Thymus (tissue), 11 donors: Measurements from ENCODE around the gene KCNIP4. TPM values are rescaled to one million over a fixed set of nuclear protein-coding genes. Genes with fewer than 3 reads are reported as not detected.

Experiments
- DNase-seq, 9 donors: peaks; one replicate each; pipeline ENCODE4 v3.0.0-alpha.2; 2013; ENCODE audit warnings: low spot score in 9 of 9, low read depth in 6 of 9, missing footprints in 1 of 9
- H3K27ac ChIP-seq, 2 donors: one replicate each; pipeline ENCODE4 v1.5.1; 2013; ENCODE audit warnings: control low read depth in 1 of 2, low read depth in 1 of 2, low read length in 1 of 2, mild to moderate bottlenecking in 1 of 2, moderate library complexity in 1 of 2
- H3K27me3 ChIP-seq, 2 donors: one replicate each; pipeline ENCODE4 v1.5.1; 2013; ENCODE audit warnings: low read length in 1 of 2; ENCODE audit not compliant: control insufficient read depth in 2 of 2, insufficient read depth in 1 of 2
- H3K36me3 ChIP-seq, 2 donors: one replicate each; pipeline ENCODE4 v1.5.1; 2013; ENCODE audit warnings: low read length in 1 of 2, mild to moderate bottlenecking in 1 of 2, moderate library complexity in 1 of 2; ENCODE audit not compliant: control insufficient read depth in 2 of 2, insufficient read depth in 2 of 2
- H3K4me1 ChIP-seq, 2 donors: one replicate each; pipeline ENCODE4 v1.5.1; 2013; ENCODE audit warnings: low read length in 2 of 2; ENCODE audit not compliant: control insufficient read depth in 2 of 2, insufficient read depth in 2 of 2
- H3K4me3 ChIP-seq, 2 donors: one replicate each; pipeline ENCODE4 v1.5.1; 2013; ENCODE audit warnings: low read length in 2 of 2, control low read depth in 1 of 2, mild to moderate bottlenecking in 1 of 2
- H3K9me3 ChIP-seq, 2 donors: one replicate each; pipeline ENCODE4 v1.5.1; 2013; ENCODE audit warnings: low read length in 1 of 2, mild to moderate bottlenecking in 1 of 2; ENCODE audit not compliant: control insufficient read depth in 2 of 2, insufficient read depth in 1 of 2
- WGBS: extraction: QIAGEN DNeasy Blood & Tissue Kit; methylation state at CpG from one replicate; pipeline ENCODE4 v1.1.7; 2013; 5-methylcytosine and 5-hydroxymethylcytosine counted together
- polyA plus RNA-seq: library from polyadenylated mRNA; stranded (reverse); fragments of 200-250 nt; gene quantifications from one replicate; pipeline ENCODE4 v1.2.3, GENCODE V29; 2013
- total RNA-seq: library from RNA; stranded (reverse); fragments of 120-200 nt; gene quantifications from one replicate; pipeline ENCODE4 v1.2.4, GENCODE V29; 2013
- donor health status: healthy.

KCNIP4 gene
- total and polyA plus RNA-seq, 2 donors = 0.07 TPM; not detected in 1

DNA sequence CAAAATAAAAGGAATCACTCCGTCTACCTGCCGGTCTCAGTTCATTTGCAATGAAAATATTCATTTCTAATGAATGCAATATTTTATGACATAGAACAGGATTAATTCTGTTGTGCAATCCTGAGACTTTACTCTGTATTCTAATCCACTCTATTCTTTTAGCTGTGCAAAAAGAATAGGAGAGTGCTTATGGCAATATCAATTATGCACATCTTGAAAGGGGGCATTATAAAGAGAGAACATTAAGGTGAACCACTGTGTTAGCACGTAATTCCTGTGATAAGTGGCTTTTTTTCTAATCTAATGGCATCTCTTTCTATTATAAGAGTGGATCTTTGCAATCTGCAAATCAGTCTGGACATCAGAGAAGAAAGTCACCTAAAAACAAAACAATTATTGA, 99.5 kb downstream of the KCNIP4 start:
- H3K4me1 ChIP-seq = no peaks in the 10 kb centered on the region
- no peak for DNase-seq
- H3K4me3 ChIP-seq = no peak overlapping the region
- H3K27me3 ChIP-seq = no peaks in the 10 kb centered on the region
- no peaks in the 10 kb centered on the region for H3K9me3 ChIP-seq
- H3K36me3 ChIP-seq = no peaks in the 10 kb centered on the region
- H3K27ac ChIP-seq = no peak overlapping the region
- WGBS = 83% methylated on average over 3 of the region's 3 CpGs

DNA sequence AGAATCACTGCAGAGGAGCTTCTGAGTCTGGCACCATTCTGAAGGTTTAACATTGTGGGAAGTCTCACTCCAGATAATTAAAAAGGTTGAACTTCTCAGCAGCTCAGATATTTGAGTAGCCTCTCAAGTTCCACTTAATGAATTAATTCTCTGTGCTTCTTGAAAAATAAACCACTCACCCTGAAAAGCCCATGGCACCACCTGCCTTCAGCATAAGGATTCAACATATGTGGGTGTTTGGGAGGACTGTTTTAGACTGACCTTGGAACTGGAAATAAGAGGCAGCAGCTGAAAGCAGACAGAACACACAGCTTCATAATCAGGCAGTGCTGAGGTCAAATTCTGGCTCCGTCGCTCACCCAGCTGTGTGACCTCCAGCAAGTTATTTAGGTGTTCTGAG, 100.6 kb downstream of the KCNIP4 start:
- H3K4me3 ChIP-seq = no peak overlapping the region
- 90% methylated on average over 2 of the region's 2 CpGs for WGBS
- no peak overlapping the region for H3K27ac ChIP-seq
- H3K4me1 ChIP-seq = no peaks in the 10 kb centered on the region
- H3K9me3 ChIP-seq = no peaks in the 10 kb centered on the region
- no peak for DNase-seq
- H3K36me3 ChIP-seq = no peaks in the 10 kb centered on the region
- H3K27me3 ChIP-seq = no peaks in the 10 kb centered on the region

DNA sequence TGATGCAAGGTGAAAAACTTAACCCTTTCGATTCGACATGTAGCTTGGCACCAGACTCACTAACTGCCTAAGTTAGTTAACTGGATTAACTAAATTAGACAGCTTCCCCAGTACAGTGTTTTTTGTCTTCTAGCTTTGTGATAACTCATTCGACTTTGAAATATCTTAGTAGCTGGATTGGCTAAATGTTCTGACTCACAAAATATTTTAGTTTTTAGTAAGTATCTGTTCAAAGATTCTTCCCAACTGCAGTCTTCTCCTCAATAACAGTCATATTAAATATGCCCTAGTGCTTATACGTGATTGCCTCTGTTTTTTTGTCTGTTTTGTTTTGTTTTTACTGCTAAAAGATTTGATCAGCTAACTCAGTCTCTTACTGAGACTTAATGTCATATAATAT, 102.9 kb downstream of the KCNIP4 start:
- no peak overlapping the region for H3K27ac ChIP-seq
- 92% methylated on average over 4 of the region's 4 CpGs for WGBS
- no peak overlapping the region for H3K4me3 ChIP-seq

DNA sequence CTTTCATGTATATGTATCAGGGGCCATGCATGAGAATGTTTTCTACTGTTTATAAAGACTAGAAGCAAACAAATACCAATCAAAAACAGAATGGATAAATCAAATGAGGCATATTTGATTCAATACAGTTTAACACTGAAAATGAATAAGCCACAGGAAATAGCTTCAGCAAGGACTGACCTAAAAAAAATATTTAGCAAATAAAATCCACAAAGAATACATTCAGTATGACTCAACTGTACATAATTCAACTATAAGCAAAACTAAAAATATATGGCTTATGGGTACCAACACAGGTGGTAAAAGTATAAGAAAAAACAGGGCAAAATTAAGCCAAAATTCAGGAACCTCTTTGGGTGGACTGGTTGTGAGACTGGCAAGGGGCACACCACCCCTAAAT, 112.9 kb downstream of the KCNIP4 start:
- DNase-seq = no peak
- Histone ChIP-seq H3K36me3 (no peaks in the 10 kb centered on the region), H3K27ac (no peak overlapping the region), H3K4me1 (no peaks in the 10 kb centered on the region), H3K9me3 (no peaks in the 10 kb centered on the region), H3K27me3 (no peaks in the 10 kb centered on the region), H3K4me3 (no peak overlapping the region)

More for the DNA sequence above, 102.9 kb downstream of the KCNIP4 start:
- no peaks in the 10 kb centered on the region for H3K4me1 ChIP-seq
- H3K27me3 ChIP-seq = no peaks in the 10 kb centered on the region
- H3K9me3 ChIP-seq = no peaks in the 10 kb centered on the region
- no peaks in the 10 kb centered on the region for H3K36me3 ChIP-seq
- DNase-seq = no peak

DNA sequence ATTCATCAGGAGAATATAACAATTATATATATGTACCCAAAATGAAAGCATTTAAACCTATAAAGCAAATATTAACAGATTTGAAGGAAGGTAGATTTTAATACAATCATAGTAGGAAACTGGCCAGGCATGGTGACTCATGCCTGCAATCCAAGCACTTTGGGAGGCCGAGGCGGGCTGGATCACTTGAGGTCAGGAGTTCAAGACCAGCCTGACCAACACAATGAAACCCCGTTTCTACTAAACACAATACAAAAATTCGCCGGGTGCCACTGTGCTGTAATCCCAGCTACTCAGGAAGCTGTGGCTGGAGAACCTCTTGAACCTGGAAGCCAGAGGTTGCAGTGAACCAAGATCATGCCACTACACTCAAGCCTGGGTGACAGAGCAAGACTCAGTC, 118.3 kb downstream of the KCNIP4 start:
- 85% methylated on average over 5 of the region's 5 CpGs for WGBS
- H3K27ac ChIP-seq = no peak overlapping the region
- H3K27me3 ChIP-seq = no peaks in the 10 kb centered on the region
- H3K4me3 ChIP-seq = no peak overlapping the region
- no peaks in the 10 kb centered on the region for H3K36me3 ChIP-seq
- no peaks in the 10 kb centered on the region for H3K9me3 ChIP-seq
- DNase-seq = no peak
- H3K4me1 ChIP-seq = no peaks in the 10 kb centered on the region

DNA sequence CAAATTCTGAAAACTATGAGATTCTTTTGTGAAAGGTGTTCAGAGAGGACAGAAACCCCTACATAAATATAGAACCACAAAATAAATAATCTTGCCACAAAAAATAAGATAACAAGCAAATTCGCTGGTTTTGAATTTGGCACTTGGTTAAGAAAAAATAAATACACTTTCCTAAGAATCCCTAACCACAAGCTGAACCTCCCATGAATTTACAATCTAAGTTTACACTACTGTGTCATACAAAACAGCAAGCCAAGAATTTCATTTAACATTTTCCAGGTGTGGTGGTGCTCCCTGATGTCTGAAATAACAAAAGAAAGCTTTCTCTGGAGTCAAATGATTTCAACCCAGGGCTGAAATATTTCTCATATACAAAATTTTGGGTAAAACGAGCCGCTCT, 121.0 kb downstream of the KCNIP4 start:
- no peaks in the 10 kb centered on the region for H3K27me3 ChIP-seq
- H3K36me3 ChIP-seq = no peaks in the 10 kb centered on the region
- H3K27ac ChIP-seq = no peak overlapping the region
- WGBS = 91% methylated on average over 3 of the region's 3 CpGs
- H3K9me3 ChIP-seq = no peaks in the 10 kb centered on the region
- H3K4me3 ChIP-seq = no peak overlapping the region
- no peak for DNase-seq
- no peaks in the 10 kb centered on the region for H3K4me1 ChIP-seq

DNA sequence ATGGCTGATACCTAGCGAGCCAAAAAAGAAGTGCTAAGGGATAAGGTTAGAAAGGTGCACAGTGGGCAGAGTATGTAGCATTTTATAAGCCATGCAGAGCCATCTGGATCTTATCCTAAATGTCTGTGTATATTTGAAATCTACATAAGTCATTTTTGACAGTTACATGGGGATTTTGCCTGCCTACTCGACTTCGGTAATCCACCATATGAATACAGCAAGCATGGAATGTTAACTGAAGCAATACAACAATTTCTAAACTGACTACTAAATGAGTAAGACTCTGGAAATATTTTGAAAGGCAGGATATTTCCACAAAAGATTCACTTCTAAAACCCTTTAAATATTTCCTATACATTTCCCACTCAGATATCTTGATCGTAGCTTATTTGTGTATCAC, 122.5 kb downstream of the KCNIP4 start:
- Histone ChIP-seq H3K27me3 (no peaks in the 10 kb centered on the region), H3K36me3 (no peaks in the 10 kb centered on the region), H3K27ac (no peak overlapping the region), H3K4me3 (no peak overlapping the region), H3K4me1 (no peaks in the 10 kb centered on the region), H3K9me3 (no peaks in the 10 kb centered on the region)
- 94% methylated on average over 4 of the region's 4 CpGs for WGBS
- no peak for DNase-seq

DNA sequence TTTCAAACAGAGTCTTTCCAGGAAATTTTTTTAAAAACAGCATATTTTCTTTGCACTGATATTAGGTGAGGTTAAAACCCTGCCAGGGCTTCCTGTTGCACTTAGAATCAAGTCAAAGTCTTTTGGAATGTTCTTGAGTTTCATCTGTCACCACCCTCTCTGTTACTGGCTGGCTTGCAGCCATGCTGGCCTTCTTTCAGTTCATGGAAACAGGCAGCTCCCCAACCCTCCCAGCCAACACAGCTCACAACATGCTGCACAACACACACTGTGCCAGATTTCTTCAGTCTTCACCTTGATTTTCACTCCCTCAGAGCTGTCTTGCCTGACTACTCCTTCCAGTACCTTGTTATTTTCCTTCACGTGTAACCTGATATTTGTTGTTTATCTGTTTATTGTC, 129.5 kb downstream of the KCNIP4 start:
- Histone ChIP-seq H3K27me3 (no peaks in the 10 kb centered on the region), H3K4me3 (no peak overlapping the region), H3K9me3 (no peaks in the 10 kb centered on the region), H3K36me3 (no peaks in the 10 kb centered on the region), H3K27ac (no peak overlapping the region), H3K4me1 (no peaks in the 10 kb centered on the region)
- WGBS = 93% methylated on average over 1 of the region's 1 CpG
- no peak for DNase-seq

DNA sequence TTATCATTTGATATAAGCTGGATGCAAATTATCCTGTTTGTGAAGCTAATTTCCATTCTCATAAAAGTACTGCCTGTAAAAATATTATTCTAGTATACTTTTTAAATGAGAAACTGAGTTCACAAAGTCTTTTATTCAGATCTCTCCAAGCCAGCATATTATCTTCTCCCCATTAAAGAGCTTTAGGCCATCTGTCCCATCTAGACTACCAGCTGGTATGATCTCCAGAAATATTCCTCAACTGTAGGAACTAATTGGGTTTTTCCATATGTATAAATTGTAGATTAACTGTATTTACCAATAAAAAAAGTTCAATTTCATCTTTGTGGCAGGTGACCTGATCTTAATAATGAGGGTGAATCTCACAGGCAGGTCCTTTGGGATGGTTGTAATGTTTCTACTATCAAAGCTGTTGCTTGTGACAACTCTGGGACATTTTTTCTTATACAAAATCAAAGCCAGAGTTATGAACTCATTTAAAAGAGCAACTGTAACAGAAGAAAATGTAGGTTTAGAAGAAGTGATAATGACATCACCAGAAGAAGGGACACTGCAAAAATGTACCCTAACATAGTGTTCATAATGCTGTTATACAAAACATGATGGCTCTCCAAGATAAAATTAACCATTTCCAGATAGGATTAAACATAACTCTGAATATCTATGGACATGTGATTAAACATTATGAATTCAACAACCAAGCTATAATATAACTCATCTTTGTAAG, 132.8 kb downstream of the KCNIP4 start:
- Histone ChIP-seq H3K36me3 (no peaks in the 10 kb centered on the region), H3K27me3 (no peaks in the 10 kb centered on the region), H3K4me3 (no peak overlapping the region), H3K27ac (no peak overlapping the region), H3K9me3 (no peaks in the 10 kb centered on the region), H3K4me1 (no peaks in the 10 kb centered on the region)
- DNase-seq = no peak

DNA sequence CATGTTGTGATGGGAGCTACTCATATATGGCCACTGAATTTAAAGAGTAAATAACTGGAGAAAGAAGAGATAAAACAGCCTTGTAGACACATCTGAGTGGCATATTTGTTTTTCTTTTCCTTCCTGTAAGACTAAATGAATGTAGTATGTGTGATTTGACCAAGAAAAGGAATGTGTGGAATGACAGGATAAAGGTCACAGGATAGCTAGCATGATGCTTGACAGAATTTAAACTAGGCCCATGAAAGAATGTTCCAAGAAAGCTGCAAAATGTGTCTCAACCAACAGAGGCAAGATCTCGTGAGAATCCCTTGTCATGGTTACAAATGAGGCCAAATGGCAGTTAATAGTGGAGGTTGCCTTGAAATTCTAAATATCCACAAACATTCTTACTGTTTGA, 137.0 kb downstream of the KCNIP4 start:
- Histone ChIP-seq H3K27ac (no peak overlapping the region), H3K4me3 (no peak overlapping the region), H3K27me3 (no peaks in the 10 kb centered on the region), H3K36me3 (no peaks in the 10 kb centered on the region), H3K4me1 (no peaks in the 10 kb centered on the region), H3K9me3 (no peaks in the 10 kb centered on the region)
- 70% methylated on average over 1 of the region's 1 CpG for WGBS
- no peak for DNase-seq
